ENCODE measurements around the gene ALAS1. TPM values are rescaled to one million over a fixed set of nuclear protein-coding genes. Genes with fewer than 3 reads are reported as not detected.
A peak's percentile ranks its signal among the peaks of the same experiment; 100 is the strongest.

The ALAS1 gene
- polyA plus RNA-seq (2012; ENCODE audit: insufficient read length, low read depth): 73.7 TPM

DNA sequence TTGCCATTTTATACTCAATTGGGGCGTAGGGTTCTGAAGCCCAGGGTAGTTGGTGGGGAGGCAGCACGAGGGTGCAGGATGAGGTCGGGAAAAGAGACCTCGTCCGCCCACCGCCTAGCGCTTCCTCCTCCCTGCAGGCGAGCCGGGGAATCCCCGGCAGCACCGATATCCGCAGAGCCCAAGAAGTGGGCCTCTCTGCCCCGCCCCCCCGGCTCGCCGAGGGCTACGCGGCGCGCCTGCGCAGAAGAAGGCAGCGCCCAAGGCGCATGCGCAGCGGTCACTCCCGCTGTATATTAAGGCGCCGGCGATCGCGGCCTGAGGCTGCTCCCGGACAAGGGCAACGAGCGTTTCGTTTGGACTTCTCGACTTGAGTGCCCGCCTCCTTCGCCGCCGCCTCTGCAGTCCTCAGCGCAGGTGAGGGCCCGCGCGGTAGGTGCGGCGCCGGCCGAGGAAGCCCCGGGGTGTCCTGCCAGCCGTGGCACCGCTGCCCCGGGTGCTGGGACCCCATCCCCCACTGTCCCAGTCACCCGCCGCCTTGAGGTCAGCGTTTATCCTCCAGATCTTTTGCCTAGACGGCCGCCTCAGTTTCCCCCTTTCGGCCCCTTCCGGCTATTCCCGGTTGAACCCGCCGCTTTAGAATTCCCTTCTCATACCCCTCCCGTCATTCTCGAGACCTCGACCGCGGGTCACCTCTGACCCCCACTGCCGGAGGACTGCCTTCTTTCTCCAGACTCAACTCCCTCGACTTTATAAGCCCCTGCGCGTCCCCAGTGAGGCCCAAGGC lies at the start of gene ALAS1:
TSS of gene ALAS1 (plus strand) at position 319 of the 784 bp plus-strand sequence. CDS start 1,082 bp downstream, outside the sequence.
- TF ChIP-seq SIN3A (IDR thresholded peaks at IDR 0.05; ENCODE audit: borderline replicate concordance, insufficient read depth, low read length): no peak
- TF ChIP-seq FOXP2 (optimal IDR thresholded peaks at IDR 0.05; ENCODE audit: borderline replicate concordance, extremely low read depth, extremely low read length, insufficient read depth): peak; percentile 71
- peak; percentile 95 for TF ChIP-seq POLR2AphosphoS5 (IDR thresholded peaks at IDR 0.05; ENCODE audit: low read depth, low read length)
- 0 out of 2 replicates have a peak, but pooled peaks have one; percentile 56 for TF ChIP-seq TAF1 (IDR thresholded peaks at IDR 0.05; ENCODE audit: borderline replicate concordance, insufficient read depth, low read length)
- TF ChIP-seq REST (IDR thresholded peaks at IDR 0.05; ENCODE audit: insufficient read depth in 1 of 2, low read depth in 2 of 2, low read length in 2 of 2): 0 out of 4 replicates have a peak, but pooled peaks of 1 of the 2 experiments have one; percentile 19

- TF ChIP-seq FOXP2 (optimal IDR thresholded peaks at IDR 0.05; ENCODE audit: borderline replicate concordance, extremely low read depth, extremely low read length, insufficient read depth): no peak
- no peak for TF ChIP-seq POLR2AphosphoS5 (IDR thresholded peaks at IDR 0.05; ENCODE audit: low read depth, low read length)
- TF ChIP-seq TAF1 (IDR thresholded peaks at IDR 0.05; ENCODE audit: borderline replicate concordance, insufficient read depth, low read length): no peak
- TF ChIP-seq REST (IDR thresholded peaks at IDR 0.05; ENCODE audit: insufficient read depth in 1 of 2, low read depth in 2 of 2, low read length in 2 of 2): no peak
- no peak for TF ChIP-seq SIN3A (IDR thresholded peaks at IDR 0.05; ENCODE audit: borderline replicate concordance, insufficient read depth, low read length)
Measured at GRCh38 chr3:52149021-52149420, 48.9 kb upstream of the ALAS1 start.

DNA sequence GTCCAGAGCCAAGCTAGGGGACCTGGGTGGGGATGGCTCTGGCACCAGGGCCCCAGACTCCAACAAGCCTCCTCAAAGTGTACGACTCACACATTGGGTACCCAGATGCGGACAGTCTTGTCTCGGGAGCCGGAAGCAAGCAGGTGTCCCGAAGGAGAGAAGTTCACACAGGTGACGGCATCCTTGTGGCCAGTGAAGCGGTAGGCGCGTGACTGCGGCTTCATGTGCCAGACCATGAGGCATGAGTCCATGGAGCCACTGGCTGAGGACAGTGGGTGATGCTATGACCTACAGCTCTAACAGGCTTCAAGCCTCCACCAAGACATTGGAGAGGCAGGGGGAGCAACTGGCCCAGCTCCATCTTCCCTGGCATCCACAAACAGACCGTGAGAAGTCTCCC lies 48.2 kb upstream of the ALAS1 start:
- no peak for TF ChIP-seq REST (IDR thresholded peaks at IDR 0.05; ENCODE audit: insufficient read depth in 1 of 2, low read depth in 2 of 2, low read length in 2 of 2)
- TF ChIP-seq FOXP2 (optimal IDR thresholded peaks at IDR 0.05; ENCODE audit: borderline replicate concordance, extremely low read depth, extremely low read length, insufficient read depth): no peak
- TF ChIP-seq POLR2AphosphoS5 (IDR thresholded peaks at IDR 0.05; ENCODE audit: low read depth, low read length): no peak
- no peak for TF ChIP-seq SIN3A (IDR thresholded peaks at IDR 0.05; ENCODE audit: borderline replicate concordance, insufficient read depth, low read length)
- TF ChIP-seq TAF1 (IDR thresholded peaks at IDR 0.05; ENCODE audit: borderline replicate concordance, insufficient read depth, low read length): no peak

GRCh38 chr3:52150357-52150756 lies 47.6 kb upstream of the ALAS1 start:
- no peak for TF ChIP-seq SIN3A (IDR thresholded peaks at IDR 0.05; ENCODE audit: borderline replicate concordance, insufficient read depth, low read length)
- no peak for TF ChIP-seq TAF1 (IDR thresholded peaks at IDR 0.05; ENCODE audit: borderline replicate concordance, insufficient read depth, low read length)
- TF ChIP-seq POLR2AphosphoS5 (IDR thresholded peaks at IDR 0.05; ENCODE audit: low read depth, low read length): no peak
- TF ChIP-seq REST (IDR thresholded peaks at IDR 0.05; ENCODE audit: insufficient read depth in 1 of 2, low read depth in 2 of 2, low read length in 2 of 2): no peak
- no peak for TF ChIP-seq FOXP2 (optimal IDR thresholded peaks at IDR 0.05; ENCODE audit: borderline replicate concordance, extremely low read depth, extremely low read length, insufficient read depth)

All from PFSK-1 (cell line).